H54 (cell line): ENCODE results near the gene CCNYL1.
"Not testable (repeated sequence)": the region's sequence is repeated elsewhere in the genome, so short reads cannot be mapped to it uniquely, and the experiment has no call there.

ENCODE experiments used
- DNase-seq: peaks from one replicate; pipeline ENCODE4 v3.0.0; 2011; ENCODE audit warnings: low spot score, mixed read lengths; ENCODE audit not compliant: insufficient read length
- FAIRE-seq: peaks from 3 replicates; lab custom pipeline; 2011; peaks lifted over from hg19 to GRCh38; lab: Jason Lieb, UNC
- POLR2A ChIP-seq: IDR thresholded peaks from 2 replicates; pipeline ENCODE4 v1.6.1; 2011; ENCODE audit warnings: low read depth, mild to moderate bottlenecking, low read length

The CCNYL1 gene

DNA sequence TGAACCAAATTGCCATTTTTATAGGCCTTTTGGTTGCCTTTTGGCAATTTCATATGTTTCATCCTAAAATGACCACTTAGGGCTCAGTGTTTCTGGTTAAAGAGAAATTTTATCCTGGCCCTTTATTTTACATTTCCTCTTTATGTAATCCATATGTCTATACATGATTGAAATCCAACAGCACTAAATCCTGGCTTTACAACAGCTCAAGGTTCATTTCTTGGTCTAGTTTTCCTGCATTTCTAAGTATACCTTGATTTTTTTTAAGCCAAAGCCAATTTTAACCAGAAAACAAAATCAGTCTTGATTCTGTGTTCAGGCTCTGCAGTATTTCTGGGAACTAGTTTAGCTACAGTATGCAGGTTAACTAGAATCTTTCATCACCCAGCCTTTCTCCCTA, 46.6 kb downstream of the CCNYL1 start:
- FAIRE-seq (no peak), DNase-seq (no peak)
- TF ChIP-seq POLR2A: no peak

DNA sequence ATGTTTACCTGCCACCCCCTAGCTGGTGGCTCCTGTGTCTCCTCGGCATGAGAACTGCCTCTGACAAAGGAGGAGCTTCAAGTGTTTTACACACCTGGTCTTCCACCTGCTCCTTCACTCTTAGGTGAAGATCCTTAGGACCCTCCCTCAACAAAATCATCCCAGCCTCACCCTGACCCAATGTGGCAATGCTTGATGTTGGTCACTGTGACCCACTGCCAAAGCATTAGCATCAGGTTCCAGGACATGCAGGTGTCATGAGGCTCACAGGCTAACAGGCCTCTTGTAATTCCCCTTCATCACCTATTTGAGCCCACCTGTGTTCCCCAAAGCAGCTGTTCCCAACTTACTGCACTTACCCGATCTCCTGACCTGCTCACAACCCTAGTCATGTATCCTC, 48.5 kb downstream of the CCNYL1 start:
- FAIRE-seq (no peak), DNase-seq (no peak)
- TF ChIP-seq POLR2A: no peak

- no peak for TF ChIP-seq POLR2A
- DNase-seq (no peak), FAIRE-seq (no peak)
Observed at GRCh38 chr2:207760453-207760852, 49.0 kb downstream of the CCNYL1 start.

DNA sequence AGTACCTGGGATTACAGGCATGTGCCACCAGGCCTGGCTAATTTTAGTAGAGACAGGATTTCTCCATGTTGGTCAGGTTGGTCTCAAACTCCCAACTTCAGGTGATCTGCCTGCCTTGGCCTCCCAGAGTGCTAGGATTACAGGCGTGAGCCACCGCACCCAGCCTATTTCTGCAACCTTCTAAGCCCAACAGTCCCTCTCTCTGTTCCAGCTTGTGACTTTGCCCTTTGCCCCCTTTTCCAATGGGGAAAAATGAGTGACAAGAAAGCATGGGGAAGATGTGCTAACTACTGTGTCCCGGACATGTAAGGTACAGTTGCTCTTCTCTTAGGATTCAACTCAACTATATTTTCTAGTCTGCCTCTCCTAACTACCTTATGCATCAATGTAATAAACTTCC, 50.0 kb downstream of the CCNYL1 start:
- not testable (repeated sequence) for DNase-seq, FAIRE-seq

GRCh38 chr2:207762146-207762545, 50.7 kb downstream of the CCNYL1 start:
- FAIRE-seq: no peak
- DNase-seq: no peak
- TF ChIP-seq POLR2A: no peak

DNA sequence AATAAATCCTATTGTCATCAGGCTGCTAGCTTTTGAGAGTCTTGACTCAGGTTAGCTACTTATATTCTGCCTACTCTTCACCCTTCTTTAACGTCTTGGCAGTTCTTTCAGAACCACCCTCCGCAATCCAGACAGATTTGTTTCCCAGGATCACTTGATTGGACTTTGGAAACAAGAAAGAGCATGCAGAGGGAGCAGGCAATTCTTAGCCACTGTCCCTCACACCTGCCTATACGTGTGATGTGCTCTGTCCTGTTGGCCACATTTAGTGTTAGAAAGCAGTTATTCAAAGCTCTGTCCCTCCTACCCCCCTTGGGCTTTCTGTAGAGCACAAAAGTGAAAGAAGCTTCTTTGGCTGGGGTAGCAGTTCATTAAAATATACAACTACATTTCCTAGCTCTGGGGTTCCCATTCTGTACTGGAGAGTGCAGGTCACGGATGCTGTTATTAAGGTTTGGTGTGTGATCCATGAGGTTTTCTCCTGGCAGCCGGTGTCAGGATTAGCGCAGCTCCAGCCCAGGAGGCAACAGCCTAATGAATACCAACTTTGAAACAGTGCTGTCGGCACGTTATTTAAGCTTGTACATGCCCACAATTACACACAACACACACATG, 52.0 kb downstream of the CCNYL1 start:
- TF ChIP-seq POLR2A: no peak
- no peak for FAIRE-seq
- no peak for DNase-seq

DNA sequence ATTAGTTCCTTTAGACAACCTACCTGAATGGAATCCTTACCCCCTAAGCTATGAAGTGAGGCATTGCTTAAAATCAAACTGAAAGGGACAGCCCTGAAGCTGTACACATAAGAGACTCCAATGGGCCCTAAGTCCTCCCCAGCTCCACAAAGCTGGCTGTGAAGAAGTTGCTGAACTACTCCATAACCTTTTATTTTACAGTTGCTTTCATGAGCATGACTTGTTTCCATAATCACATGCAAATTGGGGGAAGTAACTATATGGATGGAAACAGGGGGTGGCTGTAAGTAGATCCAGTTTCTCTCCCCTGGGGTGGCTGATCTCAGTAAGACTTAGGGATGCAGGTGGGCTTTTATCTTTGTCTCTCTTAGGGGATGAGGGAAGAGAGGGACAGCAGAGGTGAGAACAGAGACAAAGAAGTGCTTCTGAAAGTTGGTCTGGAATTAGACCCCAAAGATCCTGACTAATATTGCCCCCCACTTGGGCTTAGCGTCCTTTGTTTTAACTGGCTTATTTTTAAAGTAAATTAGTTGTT, 52.7 kb downstream of the CCNYL1 start:
- FAIRE-seq (no peak), DNase-seq (no peak)
- TF ChIP-seq POLR2A: no peak

DNA sequence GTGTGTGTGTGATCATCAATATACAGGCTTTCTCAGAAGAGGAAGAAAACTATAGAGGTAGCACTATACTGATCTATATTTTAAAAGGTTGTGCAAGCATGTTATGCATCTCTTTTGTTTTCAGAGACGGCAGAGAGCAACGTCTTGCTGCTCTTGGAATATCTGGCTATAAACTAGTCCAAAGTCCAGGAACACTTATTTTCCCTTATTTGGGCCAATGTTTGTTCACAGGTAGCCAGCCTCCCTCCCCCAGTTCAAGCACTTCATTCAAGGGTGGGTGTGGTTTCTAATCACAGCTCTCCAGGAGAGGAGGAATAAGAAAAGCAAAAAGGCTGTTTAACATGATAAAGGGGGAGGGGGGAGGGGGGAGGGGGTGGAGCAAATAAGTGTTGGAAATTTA, 54.1 kb downstream of the CCNYL1 start:
- no peak for TF ChIP-seq POLR2A
- FAIRE-seq (no peak), DNase-seq (no peak)

- DNase-seq (no peak), FAIRE-seq (no peak)
- TF ChIP-seq POLR2A: no peak
Observed at GRCh38 chr2:207766041-207766551, 54.7 kb downstream of the CCNYL1 start.

- no peak for FAIRE-seq
- DNase-seq: no peak
- TF ChIP-seq POLR2A: no peak
Observed at GRCh38 chr2:207766697-207767460, 55.4 kb downstream of the CCNYL1 start.

DNA sequence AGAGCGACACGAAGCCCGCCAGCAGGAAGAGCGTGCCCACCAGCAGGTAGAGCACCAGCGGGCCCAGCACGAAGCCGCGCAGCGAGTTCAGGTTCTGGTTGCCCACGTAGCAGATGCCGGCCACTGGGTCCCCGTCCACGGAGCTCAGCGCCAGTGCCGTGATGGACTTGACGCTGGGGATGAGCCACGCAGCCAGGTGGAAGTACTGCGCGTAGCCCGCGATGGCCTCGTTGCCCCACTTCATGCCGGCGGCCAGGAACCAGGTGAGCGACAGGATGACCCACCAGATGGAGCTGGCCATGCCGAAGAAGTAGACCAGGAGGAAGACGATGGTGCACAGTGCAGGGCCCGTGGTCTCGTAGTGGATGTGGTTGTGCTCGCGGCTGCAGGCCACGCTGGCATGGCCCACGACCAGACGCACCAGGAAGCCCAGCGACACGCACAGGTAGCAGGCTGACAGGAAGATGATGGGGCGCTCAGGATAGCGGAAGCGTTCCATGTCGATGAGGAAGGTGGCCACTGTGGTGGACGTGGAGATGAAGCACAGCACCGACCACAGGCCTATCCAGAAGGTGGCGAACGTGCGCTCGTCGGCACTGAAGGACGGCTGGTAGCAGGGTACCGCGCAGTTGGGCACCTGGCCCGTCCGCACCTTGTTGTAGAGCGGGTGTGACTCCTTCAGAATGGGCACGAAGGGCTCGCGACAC, 56.2 kb downstream of the CCNYL1 start:
- TF ChIP-seq POLR2A: no peak
- DNase-seq (no peak), FAIRE-seq (no peak)

DNA sequence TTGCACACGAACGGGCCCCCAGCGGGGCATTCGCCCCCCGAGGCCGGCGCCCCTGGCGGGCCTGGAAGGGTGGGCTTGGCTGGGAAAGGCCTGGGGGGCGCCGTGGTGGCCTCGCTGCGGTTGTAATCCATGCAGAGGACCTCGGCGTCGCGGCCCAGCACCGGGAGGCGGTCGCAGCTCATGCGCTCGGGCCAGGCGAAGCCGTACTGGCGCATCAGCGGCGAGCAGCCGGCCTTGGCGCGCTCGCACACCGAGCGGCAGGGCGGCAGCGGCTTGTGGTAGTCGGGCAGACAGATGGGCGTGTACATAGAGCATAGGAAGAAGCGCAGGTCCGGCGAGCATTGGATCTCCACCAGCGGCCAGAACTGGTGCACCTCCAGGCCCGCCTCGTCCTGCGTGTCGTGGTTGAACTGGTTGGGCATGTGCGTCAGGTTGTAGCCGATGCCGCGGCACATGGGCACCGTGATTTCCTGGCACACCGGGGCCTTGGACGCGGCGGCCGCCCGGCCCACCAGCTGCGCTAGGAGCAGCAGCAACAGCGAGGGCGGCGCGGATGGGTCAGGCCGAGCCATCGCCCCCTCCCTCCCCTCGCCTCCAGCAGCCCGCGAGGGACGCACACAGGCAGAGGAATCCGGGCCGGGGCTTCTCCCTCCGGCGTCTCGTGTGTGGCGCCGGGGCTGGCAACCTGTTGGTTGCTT, 56.9 kb downstream of the CCNYL1 start:
- peak; percentile 19 for DNase-seq
- no peak for TF ChIP-seq POLR2A
- no peak for FAIRE-seq

GRCh38 chr2:207768866-207769596, 57.6 kb downstream of the CCNYL1 start:
- DNase-seq (peak; percentile 59), FAIRE-seq (no peak)
- 0 out of 2 replicates have a peak, but pooled peaks have one; percentile 8 for TF ChIP-seq POLR2A
